Hematopoietic multipotent progenitor cell treated with erythropoietin and hydrocortisone succinate and interleukin-3 and kit ligand, for 6 days (in vitro differentiated cells): Measurements from ENCODE around the gene C19orf38.

Experiments used
- DNase-seq: peaks from one replicate; pipeline ENCODE4 v3.0.0-alpha.2; 2015

The C19orf38 gene

GRCh38 chr19:10848230-10848856 is at the start of gene C19orf38:
Gene C19orf38, plus strand, starts transcription at chr19:10848415. Its CDS starts 94 bp downstream, at chr19:10848509.
- peak; percentile 62 for DNase-seq

DNA sequence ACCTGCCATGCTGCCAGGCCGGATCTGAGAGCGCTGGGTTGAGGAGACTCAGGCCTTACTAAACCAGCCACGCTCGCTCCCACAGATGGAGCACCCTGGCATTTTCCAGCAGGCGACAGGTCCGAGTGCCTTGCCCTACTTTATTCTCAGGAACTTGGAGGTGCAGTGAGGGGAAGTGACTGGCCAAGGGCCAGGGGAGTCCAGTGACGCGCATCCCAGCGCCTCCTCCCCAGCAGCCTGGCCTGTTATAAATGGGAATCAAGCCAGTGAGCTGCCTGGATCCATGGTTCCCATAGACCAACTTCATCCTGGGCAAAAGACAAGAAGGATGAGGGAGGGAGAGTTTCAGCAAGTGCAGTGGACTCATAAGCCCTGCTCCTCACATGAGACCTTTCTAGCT is 47.7 kb upstream of the C19orf38 start:
- no peak for DNase-seq

GRCh38 chr19:10802479-10802878 is 45.7 kb upstream of the C19orf38 start:
- no peak for DNase-seq

GRCh38 chr19:10803252-10803651 is 45.0 kb upstream of the C19orf38 start:
- no peak for DNase-seq

- DNase-seq, result no peak
These were observed 43.0 kb upstream of the C19orf38 start for GRCh38 chr19:10805065-10805757.

GRCh38 chr19:10805758-10806247 is 42.4 kb upstream of the C19orf38 start:
- no peak for DNase-seq

GRCh38 chr19:10808937-10809649 is 39.1 kb upstream of the C19orf38 start:
- peak; percentile 93 for DNase-seq

DNA sequence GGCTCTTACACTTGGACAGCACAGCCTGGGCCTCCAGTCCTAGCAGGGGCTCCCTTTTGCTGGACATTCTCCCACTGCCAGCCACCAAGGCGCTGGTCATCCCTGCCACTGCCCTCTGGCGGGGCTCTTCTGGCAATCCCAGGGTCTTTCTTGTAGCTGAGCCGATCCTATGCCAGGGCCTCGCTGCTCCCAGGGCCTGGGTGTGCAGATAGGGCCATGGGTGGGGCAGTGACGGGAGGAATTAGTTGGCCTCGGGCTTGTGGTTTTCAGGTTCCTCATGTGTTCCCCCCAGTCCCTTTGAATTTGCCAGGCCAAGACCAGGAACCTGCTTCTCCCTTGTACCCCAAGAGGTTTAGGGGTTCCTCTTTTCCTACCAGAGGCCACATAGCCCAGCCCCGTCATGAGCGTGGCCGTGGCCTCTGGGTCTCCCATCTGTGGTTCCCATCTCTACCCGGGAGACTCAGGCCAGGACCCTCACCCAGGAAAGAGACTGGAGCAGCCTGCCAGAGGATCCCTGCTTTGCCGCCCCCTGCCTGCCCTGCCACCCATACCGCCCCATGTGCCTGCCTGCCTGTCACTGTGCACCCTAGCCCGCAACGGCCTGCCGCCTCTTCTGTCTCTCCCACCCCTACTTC is 38.4 kb upstream of the C19orf38 start:
- DNase-seq, result peak; percentile 95

DNA sequence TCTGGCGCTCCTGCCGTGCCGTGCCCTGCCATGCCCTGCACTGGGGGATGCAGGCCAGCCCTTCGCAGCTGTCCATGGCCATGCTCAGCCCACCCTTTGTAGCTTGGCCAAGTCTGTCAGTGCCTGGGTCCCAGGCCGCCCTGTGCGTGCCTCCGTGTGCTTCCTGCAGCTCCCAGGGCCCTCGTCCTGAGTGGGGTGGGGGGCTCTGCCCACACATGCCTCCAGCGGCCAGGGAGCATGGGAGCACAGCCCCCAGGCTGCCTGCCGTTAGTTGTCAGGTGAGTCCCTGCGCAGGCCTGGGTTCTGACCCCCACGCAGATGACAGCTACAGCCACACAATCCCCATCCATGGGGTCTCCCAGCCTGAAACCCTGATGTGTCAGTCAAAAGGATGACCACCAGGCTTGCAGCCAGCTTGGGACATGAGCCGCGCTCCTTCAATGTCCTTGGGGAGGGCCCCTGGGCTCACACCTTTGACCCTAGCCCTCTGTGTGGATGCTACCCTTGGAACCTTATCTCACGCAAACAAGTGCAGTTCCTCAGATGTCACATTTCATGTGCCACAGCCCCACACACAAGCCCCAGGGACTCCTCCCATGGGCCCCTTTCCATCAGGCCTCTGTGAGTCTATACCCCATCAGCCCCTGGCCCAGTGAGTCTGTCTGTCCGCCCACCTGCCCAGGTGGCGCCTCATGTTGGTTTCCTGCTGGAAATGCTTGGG is 36.7 kb upstream of the C19orf38 start:
- DNase-seq, result peak; percentile 87

GRCh38 chr19:10812196-10812595 is 36.0 kb upstream of the C19orf38 start:
- peak; percentile 55 for DNase-seq

DNA sequence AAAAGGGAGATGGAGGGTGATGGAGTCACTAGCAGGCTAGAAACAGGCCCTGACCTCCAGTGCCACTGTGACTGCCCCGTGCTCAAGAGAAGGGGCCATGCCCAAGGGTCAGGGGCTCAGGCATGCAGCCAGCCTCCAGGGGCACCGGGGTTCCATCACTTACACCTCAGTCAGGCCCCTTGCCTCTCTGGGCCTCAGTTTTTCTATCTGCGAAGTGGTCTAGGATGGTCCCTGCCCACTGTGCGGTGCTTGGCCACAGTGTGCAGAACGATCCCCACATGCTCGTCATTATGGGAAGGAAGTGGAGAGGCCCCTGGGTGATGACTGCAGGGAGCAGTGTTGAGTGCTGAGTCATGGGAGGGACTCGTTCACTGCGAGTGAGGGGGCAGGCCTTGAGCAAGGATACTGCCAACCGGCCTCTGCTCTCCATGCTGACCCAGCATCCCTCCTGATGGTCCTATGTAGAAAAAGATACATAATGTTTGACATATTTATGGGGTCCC is 35.3 kb upstream of the C19orf38 start:
- peak; percentile 93 for DNase-seq

- no peak for DNase-seq
These were observed 33.1 kb upstream of the C19orf38 start for GRCh38 chr19:10815007-10815536.

- DNase-seq, result no peak
These were observed 32.1 kb upstream of the C19orf38 start for GRCh38 chr19:10815969-10816644.

DNA sequence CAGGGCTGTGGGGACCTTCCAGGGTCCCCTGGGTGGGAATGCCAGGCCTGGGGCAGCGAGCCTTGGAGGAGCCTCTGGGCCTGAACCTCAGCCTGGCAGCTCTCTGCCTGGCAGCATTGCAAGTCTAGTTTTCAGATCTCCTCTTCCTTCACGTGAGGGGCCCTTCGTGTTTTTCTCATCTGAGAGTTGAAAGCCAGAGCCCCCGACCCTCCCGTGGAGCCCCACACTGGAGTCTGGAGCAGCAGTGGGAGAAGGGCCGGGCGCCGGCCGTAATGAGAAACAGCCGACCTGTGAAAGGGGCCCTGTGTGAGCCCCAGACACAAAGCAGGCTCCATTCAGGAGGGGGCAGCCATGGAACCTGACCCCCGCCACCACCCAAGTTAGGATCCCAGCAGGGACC is 31.5 kb upstream of the C19orf38 start:
- DNase-seq, result no peak

DNA sequence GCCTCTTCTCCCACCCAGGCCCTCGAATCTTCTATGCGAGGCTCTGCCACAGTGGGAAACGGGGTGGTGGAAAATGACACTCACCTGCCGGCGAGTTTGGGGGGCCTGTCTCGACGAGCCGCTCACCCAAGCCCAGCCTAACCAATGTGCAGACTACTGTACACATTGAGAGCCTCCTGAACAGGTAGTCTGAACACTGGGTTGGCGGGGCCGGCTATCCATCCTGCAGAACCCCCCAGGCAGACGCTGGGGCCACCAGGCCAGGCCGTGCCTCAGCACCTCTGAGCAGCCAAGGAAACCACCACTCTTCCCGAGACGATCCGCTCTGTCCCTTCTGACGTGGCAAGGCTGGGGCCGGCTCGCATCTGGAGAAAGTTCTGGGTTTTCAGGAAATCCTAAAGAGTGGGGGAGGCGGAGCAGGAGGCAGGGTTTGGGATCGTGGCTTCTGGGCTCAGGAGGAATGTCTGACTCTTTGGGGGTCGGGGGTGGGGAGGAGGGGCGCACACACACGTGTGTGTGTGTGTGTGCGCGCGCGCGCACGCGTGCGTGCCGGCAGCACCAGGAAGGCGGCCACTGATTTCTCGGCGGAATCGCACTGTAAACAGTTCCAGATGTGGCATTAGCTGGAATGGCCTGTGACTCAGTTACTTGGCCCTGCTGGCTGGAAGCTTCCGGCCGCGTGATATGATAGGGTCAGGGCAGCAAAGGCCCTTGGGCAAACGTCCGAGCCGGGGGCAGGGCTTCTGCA is 30.8 kb upstream of the C19orf38 start:
- DNase-seq, result no peak

DNA sequence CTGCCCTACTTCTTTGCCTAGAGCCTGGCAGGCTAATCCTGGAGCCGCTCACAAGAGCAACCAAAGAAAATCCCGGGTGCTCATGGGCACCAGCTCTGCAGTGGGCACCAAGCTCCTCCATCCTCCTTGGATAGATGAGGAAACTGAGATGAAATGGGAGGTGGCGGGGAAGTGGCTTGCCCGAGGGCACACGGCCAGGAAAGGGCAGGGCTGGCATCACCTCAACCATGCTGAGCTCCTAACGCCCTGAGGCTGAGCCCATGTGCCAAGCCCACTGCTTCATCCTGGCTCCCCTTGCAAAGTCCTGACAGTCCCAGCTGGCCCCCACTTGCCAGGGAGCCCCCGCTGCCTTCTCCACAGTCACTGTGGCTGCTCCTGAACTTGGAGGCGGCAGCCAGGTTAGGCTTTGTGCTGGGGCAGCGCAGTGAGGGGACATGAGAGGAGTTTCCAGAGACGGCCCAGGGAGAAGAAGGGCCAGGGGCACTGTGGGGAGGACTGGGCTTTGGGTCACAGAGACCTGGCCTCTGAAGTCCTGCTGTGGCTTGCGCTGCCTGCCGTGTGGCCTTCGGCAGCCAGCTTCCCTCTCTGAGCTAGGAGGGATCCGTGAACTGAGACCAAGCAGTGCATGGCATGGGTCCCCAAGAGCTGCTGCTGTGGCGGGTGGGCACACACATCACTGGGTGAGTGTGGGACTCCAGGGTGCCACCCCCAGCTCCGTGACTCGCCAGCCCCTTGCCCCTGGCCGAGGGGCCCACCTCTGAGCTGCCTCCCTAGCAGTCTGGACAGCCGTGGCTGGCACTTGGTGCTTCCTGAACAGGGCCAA is 29.7 kb upstream of the C19orf38 start:
- no peak for DNase-seq

DNA sequence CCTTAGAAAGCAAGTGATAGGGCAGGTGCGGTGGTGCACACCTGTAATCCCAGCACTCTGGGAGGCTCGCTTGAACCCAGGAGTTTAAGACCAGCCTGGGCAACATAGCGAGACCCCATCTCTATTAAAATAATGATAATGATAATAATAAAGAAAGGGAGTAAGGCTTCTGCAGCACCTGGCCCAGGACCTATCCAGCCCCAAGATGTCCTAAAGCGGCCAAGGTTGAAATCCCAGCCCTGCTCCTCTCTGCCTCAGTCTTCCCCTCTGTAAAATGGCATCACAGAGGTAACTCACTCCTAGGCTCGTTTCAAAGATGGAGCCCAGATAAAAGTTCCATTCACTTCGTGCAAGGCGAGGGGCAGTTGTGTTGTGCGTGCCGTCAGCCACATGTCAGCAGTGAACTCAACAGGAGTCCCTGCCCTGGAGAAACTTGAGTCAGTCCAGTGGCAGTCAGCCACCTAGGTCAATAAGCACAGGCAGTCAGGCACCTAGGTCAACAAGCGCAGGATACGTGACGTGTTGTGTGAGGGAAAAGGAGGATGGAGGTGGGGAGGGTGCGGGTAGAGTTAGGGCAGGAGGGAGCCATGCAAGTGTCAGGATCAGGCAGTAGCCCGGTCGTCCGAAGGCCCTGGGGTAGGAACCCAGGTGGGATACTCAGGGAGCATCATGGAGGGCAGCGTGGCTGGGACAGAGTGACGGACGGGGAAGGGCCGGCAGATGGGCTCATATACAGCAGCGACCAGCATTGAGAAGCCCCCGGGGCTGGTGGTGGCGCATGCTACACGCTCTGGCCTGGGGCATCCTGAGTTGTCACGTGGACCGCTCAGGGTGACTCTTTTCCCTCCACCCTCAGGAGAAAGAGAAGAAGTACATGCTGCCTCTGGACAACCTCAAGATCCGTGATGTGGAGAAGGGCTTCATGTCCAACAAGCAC is 28.8 kb upstream of the C19orf38 start:
- DNase-seq, result no peak

GRCh38 chr19:10820173-10820572 is 28.0 kb upstream of the C19orf38 start:
- DNase-seq, result peak; percentile 37

GRCh38 chr19:10823690-10824089 is 24.5 kb upstream of the C19orf38 start:
- DNase-seq, result no peak
